ENCODE results near the gene CKMT2. TPM values are rescaled to one million over a fixed set of nuclear protein-coding genes. Genes with fewer than 3 reads are reported as not detected.

Gene CKMT2
- total RNA-seq, 1 experiment from 2014 or later: not detected

GRCh38 chr5:81208904-81209303 lies 24.2 kb upstream of the CKMT2 start:
- Histone ChIP-seq H3K4me3 (ENCODE audit: low read depth in 2 of 2, low read length in 2 of 2) (no peak overlapping the region), H3K27ac (ENCODE audit: low read length) (no peak overlapping the region), H3K27me3 (ENCODE audit: control insufficient read depth, insufficient read depth, low read length) (no peaks in the 10 kb centered on the region), H3K36me3 (ENCODE audit: control insufficient read depth, insufficient read depth, low read length) (no peaks in the 10 kb centered on the region), H3K4me1 (ENCODE audit: control insufficient read depth, insufficient read depth, low read length) (no peaks in the 10 kb centered on the region), H3K9me3 (ENCODE audit: control insufficient read depth, insufficient read depth, low read depth, low read length) (no peaks in the 10 kb centered on the region)
- intact Hi-C loops (cut with micrococcal nuclease; ENCODE audit: unreplicated experiment): no loop called here
- no peak for DNase-seq (ENCODE audit: low read depth, low spot score)
- no peak for ATAC-seq
- no TSS peak for BruUV-seq (replicated peaks)
- in situ Hi-C loops (cut with HindIII; ENCODE audit: low pct_unique_long_range_greater_than_20kb, low sequenced_read_pairs): no loop called here
- ChIA-PET POLR2A (no interaction called here), CTCF (no interaction called here)
- TF ChIP-seq POLR2AphosphoS5 (IDR thresholded peaks at IDR 0.05; ENCODE audit: low read depth, low read length): no peak
- no peak for TF ChIP-seq SIN3A (IDR thresholded peaks at IDR 0.05; ENCODE audit: borderline replicate concordance, insufficient read depth, low read depth, low read length)
- TF ChIP-seq CTCF (IDR thresholded peaks at IDR 0.05): no peak
- TF ChIP-seq REST (IDR thresholded peaks at IDR 0.05; ENCODE audit: insufficient read depth in 1 of 2, low read depth in 2 of 2, low read length in 1 of 2): no peak
- TF ChIP-seq TCF7L2 (IDR thresholded peaks at IDR 0.05; ENCODE audit: low read depth, low read length): no peak

- in situ Hi-C loops (cut with HindIII; ENCODE audit: low pct_unique_long_range_greater_than_20kb, low sequenced_read_pairs) (no loop called here), intact Hi-C loops (cut with micrococcal nuclease; ENCODE audit: unreplicated experiment) (no loop called here)
- Histone ChIP-seq H3K27ac (ENCODE audit: low read length) (no peak overlapping the region), H3K4me1 (ENCODE audit: control insufficient read depth, insufficient read depth, low read length) (no peaks in the 10 kb centered on the region), H3K27me3 (ENCODE audit: control insufficient read depth, insufficient read depth, low read length) (no peaks in the 10 kb centered on the region), H3K4me3 (ENCODE audit: low read depth in 2 of 2, low read length in 2 of 2) (no peak overlapping the region), H3K36me3 (ENCODE audit: control insufficient read depth, insufficient read depth, low read length) (no peaks in the 10 kb centered on the region), H3K9me3 (ENCODE audit: control insufficient read depth, insufficient read depth, low read depth, low read length) (no peaks in the 10 kb centered on the region)
- POLR2A ChIA-PET: no interaction called here
- TF ChIP-seq POLR2AphosphoS5 (IDR thresholded peaks at IDR 0.05; ENCODE audit: low read depth, low read length) (no peak), CTCF (IDR thresholded peaks at IDR 0.05) (no peak), SIN3A (IDR thresholded peaks at IDR 0.05; ENCODE audit: borderline replicate concordance, insufficient read depth, low read depth, low read length) (no peak), TCF7L2 (IDR thresholded peaks at IDR 0.05; ENCODE audit: low read depth, low read length) (no peak), REST (IDR thresholded peaks at IDR 0.05; ENCODE audit: insufficient read depth in 1 of 2, low read depth in 2 of 2, low read length in 1 of 2) (no peak)
- CTCF ChIA-PET: no interaction called here
- no peak for ATAC-seq
- BruUV-seq (replicated peaks): no TSS peak
- no peak for DNase-seq (ENCODE audit: low read depth, low spot score)
These were observed 23.7 kb upstream of the CKMT2 start for GRCh38 chr5:81209386-81209785.
